Measurements from ENCODE around the gene ZNF460.
"Not testable (repeated sequence)": the region's sequence is repeated elsewhere in the genome, so short reads cannot be mapped to it uniquely, and the experiment has no call there.

The ZNF460 gene

GRCh38 chr19:57280165-57280961, at the start of gene ZNF460:
TSS of gene ZNF460 (plus strand) at chr19:57280485. CDS start at chr19:57280807, 322 bp downstream.
- DNase-seq (ENCODE audit: low spot score) = peak; percentile 98

DNA sequence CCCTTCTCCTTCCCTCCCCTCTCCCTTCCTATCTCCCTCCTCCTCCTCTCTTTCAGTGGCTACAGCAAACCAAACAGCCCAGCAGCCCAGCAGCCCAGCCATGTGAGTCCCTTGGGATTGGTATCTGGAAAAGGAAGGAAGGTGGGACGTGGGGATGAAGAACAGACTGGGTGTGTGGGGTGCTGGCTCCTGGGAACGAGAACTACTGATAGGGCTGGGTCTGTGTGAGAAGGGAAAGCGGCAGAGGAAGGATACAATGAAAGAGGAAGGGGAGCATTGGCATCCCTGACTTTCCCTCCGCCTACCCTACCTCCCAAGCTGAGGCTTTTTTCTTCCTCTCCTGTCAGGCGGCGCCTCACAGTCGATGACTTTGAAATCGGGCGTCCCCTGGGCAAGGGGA, 48.6 kb upstream of the ZNF460 start:
- no peak for DNase-seq (ENCODE audit: low spot score)

DNA sequence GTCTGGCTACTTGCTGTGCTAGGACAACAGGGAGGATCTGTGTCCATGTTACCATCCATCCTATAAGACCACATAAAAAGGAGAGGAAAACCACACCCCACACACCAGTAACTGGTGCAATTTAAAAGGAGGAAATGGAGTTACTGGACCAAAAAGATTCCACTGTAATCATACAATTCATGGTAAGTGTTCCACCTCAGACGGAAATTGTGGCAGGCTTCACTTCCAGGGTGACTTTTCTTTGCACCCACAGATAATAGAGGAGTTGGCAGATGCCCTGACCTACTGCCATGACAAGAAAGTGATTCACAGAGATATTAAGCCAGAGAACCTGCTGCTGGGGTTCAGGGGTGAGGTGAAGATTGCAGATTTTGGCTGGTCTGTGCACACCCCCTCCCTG, 47.1 kb upstream of the ZNF460 start:
- DNase-seq (ENCODE audit: low spot score) = peak; percentile 14

GRCh38 chr19:57239982-57240310, 40.3 kb upstream of the ZNF460 start:
- DNase-seq (ENCODE audit: low spot score) = no peak

GRCh38 chr19:57240311-57241090, 39.8 kb upstream of the ZNF460 start, which contains the start of gene ZNF805:
TSS of gene ZNF805 (plus strand) at chr19:57240632. CDS start at chr19:57240892, 260 bp downstream.
- peak; percentile 93 for DNase-seq (ENCODE audit: low spot score)

DNA sequence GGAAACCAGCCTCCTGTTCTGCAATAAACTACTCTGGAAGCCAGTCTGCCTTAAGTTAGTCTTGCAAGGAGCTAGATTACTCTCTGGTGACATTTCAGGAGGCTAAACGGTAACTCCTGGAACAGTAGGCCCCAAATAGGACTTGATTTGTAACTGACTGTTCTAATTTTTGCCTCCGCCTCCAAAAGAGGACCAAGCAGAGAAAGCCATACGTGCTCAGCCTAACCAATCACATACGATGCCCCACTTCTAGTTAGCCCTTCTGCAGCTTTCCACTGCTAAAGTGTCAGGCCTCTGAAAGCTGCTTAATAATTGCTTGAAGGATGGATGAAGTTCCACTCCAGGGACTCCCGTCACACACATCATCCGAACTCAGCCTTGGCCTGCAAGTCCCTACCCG, 39.1 kb upstream of the ZNF460 start:
- no peak for DNase-seq (ENCODE audit: low spot score)

DNA sequence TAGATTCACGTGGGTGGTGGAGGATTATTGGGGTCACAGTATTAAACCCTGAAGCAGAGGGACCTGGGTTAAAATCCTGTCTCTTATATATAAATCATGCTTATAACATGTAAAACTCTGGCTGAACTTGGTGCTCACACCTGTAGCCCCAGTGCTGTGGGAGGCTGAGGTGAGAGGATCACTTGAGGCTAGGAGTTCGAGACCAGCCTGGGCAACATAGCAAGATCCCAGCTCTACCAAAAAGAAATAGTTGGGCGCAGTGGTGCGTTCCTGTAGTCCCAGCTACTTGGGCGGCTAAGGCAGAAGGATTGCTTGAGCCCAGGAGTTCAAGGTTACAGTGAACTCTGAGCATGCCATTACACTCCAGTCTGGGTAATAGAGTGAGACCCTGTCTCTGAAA, 37.5 kb upstream of the ZNF460 start:
- no peak for DNase-seq (ENCODE audit: low spot score)

DNA sequence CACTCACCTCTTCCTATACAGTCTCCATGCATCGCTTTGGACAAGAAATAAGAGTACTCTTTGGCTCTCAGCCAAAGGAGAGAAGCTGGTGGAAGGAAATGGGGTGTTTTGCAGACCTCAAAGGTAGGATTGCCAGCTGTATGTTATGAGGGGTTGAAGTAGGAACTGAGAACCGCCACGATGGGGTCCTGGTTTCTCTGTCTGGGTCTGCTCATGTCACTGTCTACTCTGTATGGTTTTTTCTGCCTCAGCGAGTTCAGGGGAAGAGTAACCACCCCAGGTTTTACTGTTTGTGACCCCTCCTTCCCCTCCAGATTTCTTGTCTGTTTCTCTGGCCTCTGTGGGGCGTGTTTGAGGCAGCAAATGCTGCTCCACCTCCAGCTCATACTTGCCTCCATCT, 35.8 kb upstream of the ZNF460 start:
- no peak for DNase-seq (ENCODE audit: low spot score)

GRCh38 chr19:57245066-57245465, 35.2 kb upstream of the ZNF460 start:
- DNase-seq (ENCODE audit: low spot score) = no peak

GRCh38 chr19:57245959-57246358, 34.3 kb upstream of the ZNF460 start:
- DNase-seq (ENCODE audit: low spot score) = no peak

- no peak for DNase-seq (ENCODE audit: low spot score)
These were observed 31.6 kb upstream of the ZNF460 start for GRCh38 chr19:57248646-57249045.

- DNase-seq (ENCODE audit: low spot score) = no peak
These were observed 31.0 kb upstream of the ZNF460 start for GRCh38 chr19:57249329-57249728.

DNA sequence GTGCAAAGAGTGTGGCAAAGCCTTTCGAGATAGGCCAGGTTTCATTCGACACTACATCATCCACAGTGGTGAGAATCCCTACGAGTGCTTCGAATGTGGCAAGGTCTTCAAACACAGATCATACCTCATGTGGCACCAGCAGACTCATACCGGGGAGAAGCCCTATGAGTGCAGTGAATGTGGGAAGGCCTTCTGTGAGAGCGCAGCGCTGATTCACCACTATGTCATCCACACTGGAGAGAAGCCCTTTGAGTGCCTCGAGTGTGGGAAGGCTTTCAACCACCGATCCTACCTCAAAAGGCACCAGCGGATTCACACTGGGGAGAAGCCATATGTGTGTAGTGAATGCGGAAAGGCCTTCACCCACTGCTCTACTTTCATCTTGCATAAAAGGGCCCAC, 26.5 kb upstream of the ZNF460 start:
- DNase-seq (ENCODE audit: low spot score) = not testable (repeated sequence)

DNA sequence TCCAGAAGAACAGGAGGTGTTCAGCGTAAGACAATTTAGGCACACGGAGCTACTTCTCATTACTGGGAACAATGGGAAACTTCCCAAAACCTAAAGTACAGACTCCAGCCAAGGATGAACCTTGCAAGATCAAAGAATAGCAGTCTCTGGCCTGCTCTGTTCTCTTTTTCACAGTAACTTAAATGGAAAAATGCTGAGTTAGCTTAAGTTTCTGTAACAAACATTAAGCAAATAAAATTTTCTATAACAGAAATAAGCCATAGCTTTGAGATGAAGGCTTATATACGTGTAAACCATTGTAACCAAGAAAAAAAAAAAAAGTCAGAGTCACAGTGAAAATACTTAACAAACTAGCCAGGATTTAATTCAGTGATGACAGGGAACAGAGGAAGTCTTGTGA, 18.2 kb upstream of the ZNF460 start:
- DNase-seq (ENCODE audit: low spot score) = no peak

GRCh38 chr19:57263244-57263741, 17.0 kb upstream of the ZNF460 start:
- DNase-seq (ENCODE audit: low spot score) = no peak

DNA sequence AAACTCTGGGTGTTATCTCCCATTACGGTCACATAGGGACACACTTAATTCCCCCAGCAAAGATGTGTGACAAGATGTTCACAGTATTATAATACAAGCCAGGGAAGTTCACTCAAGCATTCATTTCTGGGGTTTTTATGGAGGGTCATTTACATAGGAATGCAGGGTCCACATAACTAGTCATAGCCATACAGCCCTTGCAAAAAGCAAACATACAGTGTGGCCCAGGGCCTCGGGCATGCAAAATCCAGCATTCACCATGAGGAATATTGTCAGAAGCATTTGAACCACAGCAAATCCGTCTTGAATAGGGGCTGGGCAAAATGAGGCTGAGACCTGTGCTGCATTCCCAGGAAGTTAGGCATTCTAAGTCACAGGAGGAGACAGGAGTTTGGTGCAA, 13.0 kb upstream of the ZNF460 start:
- DNase-seq (ENCODE audit: low spot score) = no peak

DNA sequence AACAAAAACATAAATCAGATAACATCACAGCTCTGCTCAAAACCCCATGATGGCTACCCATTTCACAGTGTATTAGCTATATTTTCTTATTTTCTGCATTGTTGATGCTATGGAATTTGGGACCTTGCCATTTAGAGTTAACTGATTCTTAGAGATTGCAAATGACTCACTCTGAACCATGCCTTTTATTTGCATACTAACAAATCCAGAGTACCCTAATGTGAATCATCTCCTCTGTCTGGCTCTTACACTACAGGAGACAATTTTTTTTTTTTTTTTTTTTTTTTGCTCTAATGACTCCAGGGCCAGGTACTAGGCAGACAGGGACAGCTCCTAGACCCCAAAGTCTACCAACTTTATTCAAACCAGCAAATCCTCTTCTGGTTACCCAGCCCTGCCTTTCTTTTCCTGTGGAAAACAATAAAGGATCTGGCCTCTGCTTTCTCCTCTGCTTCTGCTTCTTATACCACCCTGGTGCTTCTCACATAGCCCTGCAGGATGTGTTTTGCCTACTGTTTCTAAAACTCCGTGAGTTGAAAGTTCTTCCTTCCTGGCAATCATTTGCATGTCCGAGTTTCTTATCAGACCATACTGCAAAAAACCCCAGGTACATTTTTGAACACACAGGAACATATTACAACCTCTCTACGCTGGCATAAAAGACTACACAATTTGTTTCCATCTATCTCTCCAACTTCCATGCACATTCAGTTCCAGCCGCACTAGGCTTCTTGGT, 10.6 kb upstream of the ZNF460 start:
- DNase-seq (ENCODE audit: low spot score) = peak; percentile 20

GRCh38 chr19:57271280-57271679, 9.0 kb upstream of the ZNF460 start:
- DNase-seq (ENCODE audit: low spot score) = no peak

DNA sequence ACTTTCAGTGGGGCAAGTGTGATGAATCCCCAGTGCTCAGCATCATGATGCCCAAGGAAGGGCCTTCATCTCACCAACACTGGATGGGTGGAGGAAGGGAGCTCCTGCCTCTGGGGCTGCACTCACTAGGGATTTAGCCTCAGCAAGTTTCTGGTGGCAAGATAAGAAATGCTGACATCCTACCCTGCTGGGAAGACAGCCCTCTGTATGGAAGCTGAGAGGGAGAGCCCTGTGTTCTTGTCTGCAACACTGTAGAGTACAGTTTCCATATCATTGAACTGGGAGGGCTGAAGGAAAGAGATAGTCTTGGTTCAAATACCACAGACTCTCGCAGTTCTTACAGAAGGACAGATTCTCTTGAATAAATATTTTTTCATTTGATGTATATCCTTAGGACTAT, 7.3 kb upstream of the ZNF460 start:
- no peak for DNase-seq (ENCODE audit: low spot score)

DNA sequence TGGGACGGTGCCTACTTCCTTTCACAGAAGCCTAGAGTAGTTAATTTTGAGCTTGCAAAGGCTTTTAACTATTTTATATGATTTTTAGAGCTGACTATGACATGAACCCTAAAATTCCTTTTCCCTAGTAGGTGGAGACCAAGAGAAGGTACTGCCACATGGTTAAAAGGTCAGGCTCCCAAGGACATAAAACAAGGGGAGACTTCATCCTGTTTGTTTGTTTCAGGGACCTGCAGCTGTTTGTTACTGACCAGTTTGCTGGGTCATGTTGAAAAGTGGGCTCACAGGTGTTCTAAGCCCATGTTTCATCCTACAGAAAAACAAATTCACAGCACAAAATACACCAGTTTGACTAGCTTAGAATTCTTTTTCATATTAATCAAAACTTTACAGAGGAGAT, 3.9 kb upstream of the ZNF460 start:
- DNase-seq (ENCODE audit: low spot score) = no peak

GRCh38 chr19:57278481-57278880, 1.8 kb upstream of the ZNF460 start:
- not testable (repeated sequence) for DNase-seq (ENCODE audit: low spot score)

- peak; percentile 98 for DNase-seq (ENCODE audit: low spot score)
These were observed 694 bp upstream of the ZNF460 start for GRCh38 chr19:57279418-57280164.
